Stomach smooth muscle (tissue), 2 donors: ENCODE data around the gene LRRC49.
A peak's percentile ranks its signal among the peaks of the same experiment; 100 is the strongest.

Experiments
- H3K27ac ChIP-seq: one replicate; pipeline ENCODE4 v1.7.0; 2013; ENCODE audit warnings: mild to moderate bottlenecking, low read length, inconsistent platforms
- H3K27me3 ChIP-seq, 2 donors: one replicate each; pipeline ENCODE4 v1.7.0; 2013; ENCODE audit warnings: low read length in 2 of 2; ENCODE audit not compliant: insufficient read depth in 2 of 2, control insufficient read depth in 1 of 2
- H3K36me3 ChIP-seq, 2 donors: one replicate each; pipeline ENCODE4 v1.7.0; 2013; ENCODE audit warnings: low read length in 2 of 2; ENCODE audit not compliant: control insufficient read depth in 2 of 2, insufficient read depth in 2 of 2
- H3K4me1 ChIP-seq: one replicate; pipeline ENCODE4 v1.7.0; 2013; ENCODE audit warnings: low read length; ENCODE audit not compliant: control insufficient read depth, insufficient read depth
- H3K4me3 ChIP-seq, 2 donors: one replicate each; pipeline ENCODE4 v1.7.0; 2013; ENCODE audit warnings: low read length in 2 of 2
- H3K9ac ChIP-seq, 2 donors: one replicate each; pipeline ENCODE4 v1.7.0; 2013; ENCODE audit warnings: low read length in 2 of 2, mild to moderate bottlenecking in 1 of 2
- H3K9me3 ChIP-seq, 2 donors: one replicate each; pipeline ENCODE4 v1.7.0; 2013; ENCODE audit warnings: low read length in 2 of 2; ENCODE audit not compliant: control insufficient read depth in 2 of 2
- donor health status: healthy.
- donor health status: Pancreatic carcinoma.

Gene LRRC49

DNA sequence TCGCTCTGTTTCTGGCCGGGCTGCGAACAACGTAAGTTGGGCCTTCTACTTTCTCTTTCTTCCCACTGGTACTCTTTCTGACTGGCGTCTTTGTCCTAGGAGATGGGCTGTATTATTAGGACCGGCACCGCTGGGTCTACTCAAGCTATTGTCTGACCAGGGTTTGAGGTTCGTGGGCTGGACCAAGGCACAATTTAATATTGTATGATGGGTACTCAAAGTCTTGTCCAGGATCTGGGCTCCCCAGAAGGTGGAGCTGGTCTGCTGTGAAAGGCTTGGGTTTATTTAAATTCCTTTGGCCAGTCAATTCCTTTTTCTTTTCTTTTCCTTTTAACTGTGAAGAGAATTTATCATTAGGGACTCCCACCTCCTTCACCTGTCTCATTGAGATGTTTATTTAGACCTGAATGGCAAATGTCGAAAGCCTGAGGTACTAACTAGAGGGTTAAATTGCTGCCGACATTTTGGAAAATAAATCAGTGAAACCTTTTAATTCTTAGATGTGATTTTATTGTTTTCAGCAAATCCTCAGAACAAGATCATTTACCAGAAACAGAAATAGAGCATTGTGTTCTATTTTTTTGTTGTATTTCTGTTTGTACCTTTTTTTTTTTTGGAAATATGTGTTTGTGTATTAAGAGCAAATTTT, 410 bp downstream of the LRRC49 start:
- Histone ChIP-seq H3K4me1 (no peaks in the 10 kb centered on the region), H3K27me3 (no peaks in the 10 kb centered on the region), H3K36me3 (peaks cover 0 to 2% of the 10 kb centered on the region in 2 donors), H3K9me3 (no peaks in the 10 kb centered on the region), H3K4me3 (peak overlapping the region; percentile 91 to 93), H3K9ac (peak overlapping the region; percentile 74 to 79), H3K27ac (peak overlapping the region; percentile 77)

DNA sequence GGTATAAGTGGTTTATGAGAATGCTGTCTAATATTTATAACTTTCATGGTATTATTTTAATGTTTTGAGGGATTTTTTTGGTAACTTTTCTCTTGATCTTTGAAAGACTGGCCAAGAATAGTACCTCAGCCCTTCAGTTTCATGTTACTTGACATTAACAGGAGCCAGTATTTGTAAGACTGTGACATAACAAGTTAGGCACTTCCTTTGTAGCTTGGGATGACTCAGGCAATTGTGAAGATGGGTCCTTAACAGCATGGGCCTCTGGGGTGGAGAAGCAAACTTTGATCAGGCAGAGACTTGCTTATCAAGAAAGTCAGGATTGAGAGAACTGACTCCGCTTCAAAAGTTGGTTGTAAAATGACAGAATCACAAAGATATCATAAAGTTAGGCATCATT, 9.5 kb downstream of the LRRC49 start:
- Histone ChIP-seq H3K27me3 (no peaks in the 10 kb centered on the region), H3K9me3 (no peaks in the 10 kb centered on the region), H3K4me1 (no peaks in the 10 kb centered on the region), H3K9ac (no peak overlapping the region), H3K4me3 (no peak overlapping the region), H3K27ac (no peak overlapping the region), H3K36me3 (peaks cover 10 to 19% of the 10 kb centered on the region in 2 donors)

DNA sequence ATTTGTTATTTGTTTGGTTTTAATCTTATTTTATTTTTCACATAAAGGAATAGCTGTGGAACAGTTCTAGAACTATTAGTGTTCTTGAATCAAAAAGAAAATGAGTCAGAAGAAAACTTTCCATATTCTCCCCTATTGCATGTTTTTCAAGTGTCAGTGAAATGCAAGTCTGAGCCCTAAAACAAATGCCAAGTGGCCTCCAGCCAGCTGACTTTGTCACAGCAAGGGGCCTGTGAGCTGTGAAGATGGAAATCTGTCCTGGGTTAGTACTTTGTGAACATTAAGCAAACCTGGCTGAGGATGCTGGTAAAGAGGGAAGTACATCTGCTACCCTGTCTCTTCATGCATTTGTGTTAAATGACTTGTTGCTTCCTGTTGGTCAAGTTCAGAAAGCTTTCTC, 14.2 kb downstream of the LRRC49 start:
- no peak overlapping the region for H3K9ac ChIP-seq
- H3K36me3 ChIP-seq = peaks cover 17 to 24% of the 10 kb centered on the region in 2 donors
- no peaks in the 10 kb centered on the region for H3K4me1 ChIP-seq
- H3K4me3 ChIP-seq = no peak overlapping the region
- no peak overlapping the region for H3K27ac ChIP-seq
- H3K9me3 ChIP-seq = peaks cover 0 to 5% of the 10 kb centered on the region in 2 donors
- H3K27me3 ChIP-seq = no peaks in the 10 kb centered on the region

DNA sequence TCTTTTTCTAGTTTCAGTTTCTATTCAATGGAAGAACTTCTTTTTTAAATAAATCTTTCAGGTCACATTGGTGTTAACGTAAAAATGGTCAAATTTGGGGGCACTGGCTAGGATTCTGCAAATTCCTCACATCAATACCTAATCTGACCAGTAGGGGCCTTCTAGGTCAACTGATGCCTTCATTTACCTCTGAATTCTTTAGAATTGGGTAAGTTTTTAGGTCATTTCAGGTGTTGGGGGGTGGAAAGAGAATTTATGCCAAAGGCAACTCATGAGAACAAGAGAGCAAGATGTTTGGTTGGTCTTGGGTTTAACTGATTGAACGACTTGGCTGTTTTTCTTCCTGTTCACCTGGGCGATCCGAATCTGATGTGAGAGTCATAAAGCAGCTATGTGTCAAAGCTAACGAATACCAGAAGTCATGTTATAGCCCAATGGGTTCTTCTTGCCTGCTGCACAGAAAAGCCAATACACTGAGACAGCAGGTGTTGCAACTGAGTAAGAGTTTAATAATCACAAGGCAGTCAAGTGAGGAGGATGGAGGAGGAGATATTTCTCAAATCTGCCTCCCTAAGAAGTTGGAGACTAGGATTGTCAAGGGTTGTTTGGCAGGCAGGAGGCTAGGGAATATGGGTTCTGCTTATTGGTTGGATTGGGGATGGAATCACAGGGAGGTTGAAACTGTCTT, 15.3 kb downstream of the LRRC49 start:
- Histone ChIP-seq H3K27ac (no peak overlapping the region), H3K36me3 (peaks cover 12 to 24% of the 10 kb centered on the region in 2 donors), H3K9me3 (peaks cover 0 to 5% of the 10 kb centered on the region in 2 donors), H3K4me3 (no peak overlapping the region), H3K27me3 (no peaks in the 10 kb centered on the region), H3K4me1 (no peaks in the 10 kb centered on the region), H3K9ac (no peak overlapping the region)

DNA sequence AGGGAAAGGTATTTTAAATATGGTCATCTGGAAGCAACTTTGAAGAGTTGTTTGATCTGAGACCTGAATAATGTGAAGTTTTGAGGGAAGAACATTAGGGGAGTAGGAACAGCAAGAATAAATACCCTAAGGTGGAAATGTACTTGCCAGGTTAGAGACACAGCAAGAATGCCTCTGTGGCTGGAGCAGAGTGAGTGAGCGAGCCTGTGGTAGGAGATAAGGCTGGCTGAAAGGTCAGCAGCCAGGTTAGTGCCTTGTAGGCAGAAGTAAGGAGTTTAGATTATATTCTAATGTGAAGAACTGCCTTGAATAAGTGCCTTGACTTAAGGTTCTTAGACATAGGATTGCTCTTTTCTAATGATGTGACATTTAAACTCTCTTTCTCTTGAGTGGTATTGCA, 18.3 kb downstream of the LRRC49 start:
- Histone ChIP-seq H3K9ac (no peak overlapping the region), H3K36me3 (peaks cover 9 to 23% of the 10 kb centered on the region in 2 donors), H3K27me3 (no peaks in the 10 kb centered on the region), H3K4me3 (no peak overlapping the region), H3K4me1 (no peaks in the 10 kb centered on the region), H3K9me3 (peaks cover 0 to 5% of the 10 kb centered on the region in 2 donors), H3K27ac (no peak overlapping the region)

DNA sequence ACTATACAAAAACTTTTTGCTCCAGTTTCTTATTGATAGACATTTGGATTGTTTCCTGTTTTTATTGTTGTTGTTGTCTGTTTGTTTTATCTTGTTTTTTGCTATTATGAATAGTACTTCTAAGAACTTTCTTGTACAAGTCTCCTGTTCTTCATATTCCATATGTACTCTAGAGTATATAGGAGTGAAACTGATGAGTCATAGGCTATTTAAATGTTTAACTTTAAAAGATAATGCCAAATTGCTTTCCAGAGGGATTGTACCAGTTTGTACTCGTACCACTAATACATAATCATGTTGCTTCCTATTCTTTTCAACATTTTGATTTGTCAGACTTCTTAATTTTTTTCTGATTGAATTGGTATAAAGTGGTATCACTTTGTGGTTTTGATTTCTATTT, 19.6 kb downstream of the LRRC49 start:
- Histone ChIP-seq H3K36me3 (peaks cover 6 to 18% of the 10 kb centered on the region in 2 donors), H3K9me3 (peaks cover 0 to 5% of the 10 kb centered on the region in 2 donors), H3K4me1 (no peaks in the 10 kb centered on the region), H3K9ac (no peak overlapping the region), H3K4me3 (no peak overlapping the region), H3K27ac (no peak overlapping the region), H3K27me3 (no peaks in the 10 kb centered on the region)

DNA sequence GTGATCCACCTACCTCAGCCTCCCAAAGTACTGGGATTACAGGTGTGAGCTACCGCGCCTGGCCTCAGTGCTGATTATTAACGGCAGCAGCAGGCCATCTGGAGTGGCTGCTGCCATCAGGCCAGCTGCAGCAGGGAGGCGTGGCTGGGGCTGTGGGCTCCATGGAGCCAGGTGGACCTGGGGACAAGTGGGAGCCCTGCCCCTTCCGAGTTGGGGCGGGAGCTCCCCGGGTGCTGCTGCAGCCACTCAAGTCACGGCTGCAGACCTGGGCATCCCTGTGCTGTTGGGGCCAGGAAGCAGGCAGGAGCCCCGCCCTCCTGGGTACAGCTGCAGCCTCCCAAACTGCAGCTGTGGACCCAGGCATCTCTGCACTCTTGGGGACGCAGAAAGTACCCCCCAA, 23.9 kb downstream of the LRRC49 start:
- H3K36me3 ChIP-seq = peaks cover 0 to 3% of the 10 kb centered on the region in 2 donors
- no peak overlapping the region for H3K9ac ChIP-seq
- H3K9me3 ChIP-seq = no peaks in the 10 kb centered on the region
- no peak overlapping the region for H3K27ac ChIP-seq
- H3K27me3 ChIP-seq = no peaks in the 10 kb centered on the region
- no peaks in the 10 kb centered on the region for H3K4me1 ChIP-seq
- no peak overlapping the region for H3K4me3 ChIP-seq

DNA sequence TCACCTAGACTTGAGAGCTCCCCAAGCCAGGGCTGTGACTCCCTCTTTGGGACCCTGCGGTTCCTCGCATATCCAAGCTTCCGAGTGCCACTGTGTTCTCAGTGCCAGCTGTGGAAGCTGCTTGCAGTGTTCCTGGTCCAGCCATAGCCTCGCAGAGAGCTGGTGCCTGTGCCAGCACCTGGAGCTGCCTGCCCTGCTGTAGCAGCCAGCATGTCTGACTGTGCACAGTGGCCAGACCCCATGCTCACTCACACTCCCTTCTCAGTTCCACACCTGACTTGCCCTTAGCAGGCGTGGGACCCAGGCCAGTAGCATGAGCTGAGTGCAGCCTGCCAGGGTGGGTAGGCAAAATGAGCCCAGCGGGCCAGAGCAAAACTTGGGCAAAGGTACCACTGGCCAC, 25.3 kb downstream of the LRRC49 start:
- no peak overlapping the region for H3K9ac ChIP-seq
- H3K36me3 ChIP-seq = peaks cover 0 to 3% of the 10 kb centered on the region in 2 donors
- H3K4me1 ChIP-seq = no peaks in the 10 kb centered on the region
- no peaks in the 10 kb centered on the region for H3K27me3 ChIP-seq
- H3K27ac ChIP-seq = no peak overlapping the region
- H3K4me3 ChIP-seq = no peak overlapping the region
- no peaks in the 10 kb centered on the region for H3K9me3 ChIP-seq

DNA sequence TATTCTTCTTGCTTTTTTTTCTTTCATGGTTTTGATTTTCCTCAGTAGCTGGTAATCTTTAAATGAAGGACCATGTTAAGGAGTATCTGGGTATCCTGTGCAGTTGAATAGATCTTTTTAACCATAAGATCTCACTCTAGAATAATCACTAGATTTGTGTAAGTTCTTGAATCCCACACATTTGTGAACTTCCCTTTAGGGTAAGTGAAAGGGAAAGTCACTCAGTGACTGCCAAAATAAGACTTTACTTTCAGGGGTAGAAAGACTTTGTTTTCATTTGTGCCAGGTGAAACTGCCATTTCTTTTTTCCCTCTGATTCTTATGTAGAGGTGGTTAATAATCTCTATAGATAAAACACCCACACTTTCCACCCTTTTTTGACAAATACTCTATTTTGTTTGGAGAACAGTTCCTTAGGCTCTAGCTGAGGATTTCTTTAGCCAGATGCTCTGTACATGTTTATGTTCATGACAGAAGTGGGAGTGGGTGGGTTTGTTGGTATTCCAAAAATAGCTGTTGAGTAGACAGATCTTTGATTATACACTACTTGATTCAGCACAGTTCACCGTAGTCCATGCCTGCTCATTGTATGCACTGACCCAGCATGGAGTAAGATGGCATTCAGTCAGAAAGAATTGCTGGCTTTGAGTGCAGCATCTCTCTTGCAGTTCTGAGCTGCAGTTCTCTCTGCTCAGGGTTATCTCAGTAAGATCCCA, 28.5 kb downstream of the LRRC49 start:
- Histone ChIP-seq H3K27me3 (no peaks in the 10 kb centered on the region), H3K4me1 (no peaks in the 10 kb centered on the region), H3K27ac (no peak overlapping the region), H3K4me3 (no peak overlapping the region), H3K9ac (no peak overlapping the region), H3K36me3 (no peaks in the 10 kb centered on the region), H3K9me3 (no peaks in the 10 kb centered on the region)

DNA sequence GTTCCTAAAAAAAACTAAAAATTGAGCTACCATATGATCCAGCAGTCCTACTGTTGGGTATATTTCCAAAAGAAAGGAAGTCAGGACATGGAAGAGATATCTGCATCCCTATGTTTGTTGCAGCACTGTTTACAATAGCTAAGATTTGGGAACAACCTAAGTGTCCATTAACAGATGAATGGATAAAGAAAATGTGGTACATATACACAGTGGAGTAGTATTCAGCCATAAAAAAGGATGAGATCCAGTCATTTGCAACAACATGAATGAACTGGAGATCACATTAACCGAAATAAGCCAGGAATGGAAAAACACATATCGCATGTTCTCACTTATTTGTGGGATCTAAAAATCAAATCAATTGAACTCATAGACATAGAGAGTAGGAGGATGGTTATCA, 29.5 kb downstream of the LRRC49 start:
- Histone ChIP-seq H3K9ac (no peak overlapping the region), H3K4me3 (no peak overlapping the region), H3K36me3 (no peaks in the 10 kb centered on the region), H3K4me1 (no peaks in the 10 kb centered on the region), H3K9me3 (no peaks in the 10 kb centered on the region), H3K27me3 (no peaks in the 10 kb centered on the region), H3K27ac (no peak overlapping the region)
